ENCODE results near the gene MRM2.

- TF ChIP-seq, protein P1, sequence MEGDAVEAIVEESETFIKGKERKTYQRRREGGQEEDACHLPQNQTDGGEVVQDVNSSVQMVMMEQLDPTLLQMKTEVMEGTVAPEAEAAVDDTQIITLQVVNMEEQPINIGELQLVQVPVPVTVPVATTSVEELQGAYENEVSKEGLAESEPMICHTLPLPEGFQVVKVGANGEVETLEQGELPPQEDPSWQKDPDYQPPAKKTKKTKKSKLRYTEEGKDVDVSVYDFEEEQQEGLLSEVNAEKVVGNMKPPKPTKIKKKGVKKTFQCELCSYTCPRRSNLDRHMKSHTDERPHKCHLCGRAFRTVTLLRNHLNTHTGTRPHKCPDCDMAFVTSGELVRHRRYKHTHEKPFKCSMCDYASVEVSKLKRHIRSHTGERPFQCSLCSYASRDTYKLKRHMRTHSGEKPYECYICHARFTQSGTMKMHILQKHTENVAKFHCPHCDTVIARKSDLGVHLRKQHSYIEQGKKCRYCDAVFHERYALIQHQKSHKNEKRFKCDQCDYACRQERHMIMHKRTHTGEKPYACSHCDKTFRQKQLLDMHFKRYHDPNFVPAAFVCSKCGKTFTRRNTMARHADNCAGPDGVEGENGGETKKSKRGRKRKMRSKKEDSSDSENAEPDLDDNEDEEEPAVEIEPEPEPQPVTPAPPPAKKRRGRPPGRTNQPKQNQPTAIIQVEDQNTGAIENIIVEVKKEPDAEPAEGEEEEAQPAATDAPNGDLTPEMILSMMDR (conservative IDR thresholded peaks at IDR 0.05) = no peak
- TF ChIP-seq ZFX (IDR thresholded peaks at IDR 0.05) = no peak
Observed at GRCh38 chr7:2237109-2237602, 4.8 kb downstream of the MRM2 start.

Data from C4-2B (cell line).